GM21423 (cell line): ENCODE data around the gene ELOVL2.
A peak's percentile ranks its signal among the peaks of the same experiment; 100 is the strongest.

Experiments used
- ATAC-seq: cut with Tn5 transposase; IDR thresholded peaks from one replicate; pipeline ENCODE4 v1.9.1; 2021; ENCODE audit warnings: mild to moderate bottlenecking, moderate library complexity; ENCODE audit not compliant: unreplicated experiment

The ELOVL2 gene

DNA sequence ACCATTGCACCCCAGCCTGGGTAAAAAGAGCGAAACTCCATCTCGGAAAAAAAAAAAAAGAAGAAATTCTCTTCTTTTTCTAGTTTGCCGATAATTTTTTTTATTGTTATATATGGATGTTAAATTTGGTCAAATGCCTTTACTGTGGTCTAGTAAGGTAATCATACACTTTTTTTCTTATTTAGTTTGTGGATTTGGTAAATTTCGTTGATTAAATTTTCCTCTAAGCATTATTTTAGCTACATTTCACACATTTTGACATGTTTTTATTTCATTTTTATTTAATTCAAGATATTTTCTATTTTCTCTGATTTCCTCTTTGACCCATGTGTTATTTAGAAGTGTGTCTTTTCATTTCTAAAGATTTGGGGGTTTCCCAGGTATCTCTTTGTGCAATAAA lies 18.0 kb upstream of the ELOVL2 start:
- no peak for ATAC-seq

DNA sequence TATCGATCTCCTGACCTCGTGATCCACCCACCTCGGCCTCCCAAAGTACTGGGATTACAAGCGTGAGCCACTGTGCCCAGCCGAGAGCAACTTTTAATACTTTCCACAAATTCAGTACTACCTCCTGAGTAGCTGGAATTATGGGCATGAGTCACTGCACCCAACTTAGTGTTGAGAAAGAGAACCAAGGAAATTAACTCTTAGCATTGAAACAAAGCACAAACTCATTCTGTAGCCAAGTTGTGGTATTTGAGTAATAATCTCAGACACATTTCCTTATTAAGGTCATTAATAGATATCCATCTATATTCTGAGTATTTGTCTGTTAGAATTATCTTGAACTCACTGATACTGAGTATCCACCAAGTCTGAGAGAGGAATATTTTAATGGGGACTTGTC lies 14.3 kb upstream of the ELOVL2 start:
- no peak for ATAC-seq

DNA sequence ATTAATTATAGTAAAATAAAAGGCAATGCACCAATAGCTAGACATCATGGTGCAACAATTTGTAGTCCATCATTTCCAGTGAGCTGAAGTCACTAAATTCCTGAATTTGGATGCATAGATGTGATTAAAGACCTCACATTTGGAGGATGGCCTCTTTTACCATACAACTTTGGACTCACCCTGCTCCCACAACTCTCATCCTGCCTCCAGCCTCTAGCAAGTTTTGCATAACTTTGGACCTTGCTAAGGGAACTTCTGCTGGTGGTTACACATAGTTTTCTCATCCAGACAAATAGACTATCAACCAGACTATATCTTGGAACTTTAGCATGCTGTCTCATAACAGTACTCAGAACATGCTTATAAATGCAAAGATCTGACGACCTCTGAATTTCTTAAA lies 12.8 kb upstream of the ELOVL2 start:
- ATAC-seq = no peak

DNA sequence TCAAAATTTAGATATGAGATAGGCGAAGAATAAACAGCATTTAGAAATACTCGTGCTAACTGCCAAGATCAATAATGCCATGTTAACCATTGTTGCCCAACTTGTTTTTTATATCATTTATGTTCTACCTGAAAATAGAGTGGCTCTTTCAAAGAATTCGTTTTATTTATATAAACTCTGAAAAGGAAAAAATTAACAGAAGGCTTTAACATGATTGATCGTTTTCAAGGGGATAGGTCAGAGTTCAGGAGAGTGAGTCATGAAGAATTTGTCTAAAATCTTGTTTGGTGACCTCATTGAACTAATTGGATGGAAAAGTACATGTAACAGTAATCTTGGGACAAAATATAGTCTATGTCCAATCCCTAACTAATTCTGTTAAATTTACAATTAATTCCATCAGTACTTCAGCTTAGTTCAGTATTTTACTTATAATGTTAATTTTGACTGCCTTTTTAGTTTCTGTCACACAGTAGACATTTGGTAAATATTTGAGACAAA lies 11.1 kb upstream of the ELOVL2 start:
- no peak for ATAC-seq

DNA sequence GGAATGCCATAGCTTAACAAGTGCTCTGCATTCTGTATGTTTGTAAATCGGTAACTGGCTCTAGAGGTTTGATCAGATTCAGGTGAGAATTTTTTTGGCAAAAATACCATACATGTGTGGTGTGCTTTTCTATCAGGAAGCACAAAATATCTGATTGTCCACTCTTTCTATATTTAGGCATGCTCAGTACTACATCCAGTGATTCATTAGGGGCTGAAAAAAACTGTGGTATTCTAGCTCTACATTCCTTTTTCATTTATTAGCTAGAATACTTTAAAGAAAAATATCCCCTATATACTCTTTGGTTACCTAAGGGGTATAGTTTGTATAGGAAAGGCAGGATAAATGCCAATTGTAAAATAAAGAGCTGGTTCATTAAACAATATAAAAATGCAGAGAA lies 10.6 kb upstream of the ELOVL2 start:
- ATAC-seq = no peak

DNA sequence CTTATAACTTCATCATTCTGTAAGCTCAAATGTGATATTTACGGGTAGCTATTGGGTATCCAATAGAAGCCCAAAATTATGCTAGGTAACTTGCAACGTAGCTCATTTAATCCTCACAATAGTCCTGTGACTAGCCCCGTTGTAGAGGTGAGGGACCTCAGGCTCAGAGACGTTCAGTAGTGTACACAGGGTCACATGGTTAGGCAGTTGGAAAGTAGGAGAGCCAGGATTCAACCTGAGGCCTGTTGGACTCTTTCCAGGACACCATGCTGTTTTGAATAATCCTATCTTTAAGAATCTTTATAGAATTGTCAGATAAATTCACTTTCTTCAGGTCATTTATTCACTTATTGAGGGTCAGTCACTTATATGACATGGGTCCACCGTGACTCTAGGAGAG lies 9.2 kb upstream of the ELOVL2 start:
- no peak for ATAC-seq

DNA sequence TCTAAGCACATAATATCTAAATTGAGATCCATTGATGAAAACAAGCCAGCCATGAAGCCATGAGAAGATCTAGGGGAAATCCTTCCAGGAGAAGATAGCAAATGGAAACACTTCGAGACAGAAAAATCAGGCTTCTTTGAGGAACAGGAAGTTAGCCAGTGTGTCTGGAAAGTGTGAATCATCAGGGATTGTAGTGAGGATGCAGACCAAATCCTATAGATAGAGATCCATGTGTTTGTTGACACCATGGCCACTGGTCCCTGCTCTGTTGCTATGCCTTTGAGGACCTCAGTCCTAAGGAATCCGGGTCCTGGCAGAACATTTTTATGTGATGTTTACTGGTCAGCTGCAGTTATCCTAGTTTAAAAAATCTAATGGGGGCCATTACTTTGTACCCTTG lies 6.6 kb upstream of the ELOVL2 start:
- ATAC-seq = no peak

DNA sequence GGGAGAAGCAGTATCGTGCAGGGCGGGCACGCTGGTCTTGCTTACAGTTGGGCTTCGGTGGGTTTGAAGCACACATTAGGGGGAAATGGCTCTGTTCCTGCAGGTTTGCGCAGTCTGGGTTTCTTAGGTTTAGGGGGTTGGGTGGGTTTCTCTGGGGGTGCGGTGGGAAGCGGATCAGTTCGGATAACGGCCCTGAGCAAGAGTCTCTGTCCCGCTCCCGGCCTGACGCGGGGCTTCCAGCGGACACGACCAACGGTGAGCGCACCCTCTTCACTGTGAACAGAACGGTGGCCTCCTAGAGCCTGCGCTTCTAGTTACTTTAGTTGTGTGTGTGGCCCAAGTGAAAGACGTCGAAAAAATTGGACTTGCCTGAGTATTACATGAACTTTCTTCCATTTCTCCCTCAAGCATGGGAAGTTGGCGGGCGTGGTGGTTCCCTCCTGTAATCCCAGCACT lies 635 bp upstream of the ELOVL2 start:
- ATAC-seq = no peak

DNA sequence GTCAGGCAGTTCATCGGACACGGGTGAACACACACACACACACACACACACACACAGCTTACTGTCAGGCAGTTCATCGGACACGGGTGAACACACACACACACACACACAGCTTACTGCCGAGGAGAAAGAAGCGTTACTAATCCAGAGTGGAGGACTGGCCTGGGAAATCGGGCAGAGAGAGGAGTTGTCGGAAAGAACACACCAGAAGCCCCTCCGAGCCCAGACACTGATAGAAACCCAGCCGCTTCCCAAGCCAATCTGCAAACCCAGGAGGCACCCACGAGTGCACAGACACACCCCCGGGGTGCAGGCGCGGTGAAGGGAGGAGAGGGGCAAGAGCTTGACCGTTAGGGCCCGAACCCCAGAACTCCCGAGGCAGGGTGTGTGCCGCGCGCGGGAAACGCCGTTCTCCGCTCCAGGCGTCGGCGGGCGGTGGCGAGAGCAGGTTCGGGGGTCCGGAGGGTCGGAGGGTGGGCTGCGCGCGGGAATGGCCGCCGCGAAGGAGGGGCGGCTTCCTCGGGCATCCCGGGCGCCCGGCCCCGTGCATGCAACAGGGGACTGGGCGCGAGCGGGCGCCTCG lies 636 bp downstream of the ELOVL2 start:
- no peak for ATAC-seq

DNA sequence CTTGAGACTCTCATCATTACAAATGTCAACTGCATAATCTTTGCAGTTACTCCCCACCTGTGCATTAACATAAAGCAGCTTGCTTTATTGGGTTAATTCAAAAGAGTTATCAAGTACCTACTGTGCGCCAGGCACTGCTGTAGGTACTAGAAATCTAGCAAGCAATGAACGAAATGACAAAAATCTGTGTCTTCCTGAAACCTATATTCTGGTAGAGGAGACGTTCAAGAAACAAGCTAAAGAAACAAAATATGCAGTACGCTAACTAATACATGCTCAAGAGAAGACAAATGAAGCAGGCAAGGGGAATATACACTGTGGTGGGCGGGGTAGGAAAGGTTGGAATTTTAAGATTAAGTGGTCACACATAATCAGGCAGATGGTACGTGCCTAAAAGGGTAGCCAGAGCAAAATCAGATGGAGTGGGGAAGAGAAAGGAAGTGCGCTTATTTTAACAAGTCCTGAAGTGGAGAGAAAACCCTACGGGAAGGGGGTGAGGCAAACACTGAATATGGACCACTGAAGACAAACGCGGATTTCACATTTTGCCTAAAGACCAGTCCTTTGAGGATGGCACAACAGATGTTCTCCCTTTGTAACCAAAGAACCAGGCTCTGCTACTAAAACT lies 1.2 kb downstream of the ELOVL2 start:
- ATAC-seq = no peak

DNA sequence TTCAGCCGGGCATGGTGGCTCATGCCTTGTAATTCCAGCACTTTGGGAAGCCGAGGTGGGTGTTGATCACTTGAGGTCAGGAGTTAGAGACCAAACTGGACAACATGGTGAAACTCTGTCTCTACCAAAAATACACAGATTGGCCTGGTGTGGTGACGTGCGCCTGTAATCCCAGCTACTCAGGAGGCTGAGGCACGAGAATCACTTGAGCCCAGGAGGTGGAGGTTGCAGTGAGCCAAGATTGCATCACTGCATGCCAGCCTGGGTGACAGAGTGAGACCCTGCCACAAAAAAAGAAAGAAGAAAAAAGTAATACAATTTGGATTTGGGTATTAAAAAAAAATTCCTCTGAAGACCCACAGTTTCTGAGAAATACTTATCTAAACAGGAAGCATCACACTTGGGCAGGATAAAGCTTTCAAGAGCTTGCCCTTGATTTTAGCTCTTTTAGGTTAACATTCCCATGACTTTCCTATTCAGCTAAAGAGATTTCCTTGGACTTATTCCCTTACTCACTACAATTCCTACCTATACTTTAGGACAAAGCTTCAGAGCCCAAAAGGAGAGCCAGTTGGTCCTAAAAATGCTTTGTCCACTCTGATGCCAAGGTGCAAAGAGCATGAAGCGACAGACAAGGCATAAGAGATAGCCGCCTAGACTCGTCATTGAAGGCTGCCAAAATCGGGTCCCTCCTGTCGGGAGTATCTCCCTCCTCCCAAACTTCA lies 1.9 kb downstream of the ELOVL2 start:
- no peak for ATAC-seq

DNA sequence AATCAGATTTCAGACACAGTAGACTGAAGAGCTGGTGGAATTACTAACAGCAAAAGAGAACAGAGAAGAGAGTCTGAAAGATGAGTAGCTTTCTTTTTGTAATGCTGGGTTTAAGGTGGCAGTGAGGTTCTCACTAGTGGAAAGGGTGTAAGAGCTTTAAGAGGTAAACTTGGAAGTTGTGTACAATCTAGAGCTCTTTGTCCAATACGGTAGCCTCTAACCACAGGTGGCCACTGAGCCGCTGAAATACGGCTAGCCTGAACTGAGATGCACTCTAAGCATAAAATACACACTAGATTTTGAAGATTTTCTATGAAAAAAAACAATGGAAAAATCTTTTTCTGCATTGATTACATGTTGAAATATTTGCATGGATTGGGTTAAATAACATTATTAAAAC lies 4.0 kb downstream of the ELOVL2 start:
- ATAC-seq = no peak

DNA sequence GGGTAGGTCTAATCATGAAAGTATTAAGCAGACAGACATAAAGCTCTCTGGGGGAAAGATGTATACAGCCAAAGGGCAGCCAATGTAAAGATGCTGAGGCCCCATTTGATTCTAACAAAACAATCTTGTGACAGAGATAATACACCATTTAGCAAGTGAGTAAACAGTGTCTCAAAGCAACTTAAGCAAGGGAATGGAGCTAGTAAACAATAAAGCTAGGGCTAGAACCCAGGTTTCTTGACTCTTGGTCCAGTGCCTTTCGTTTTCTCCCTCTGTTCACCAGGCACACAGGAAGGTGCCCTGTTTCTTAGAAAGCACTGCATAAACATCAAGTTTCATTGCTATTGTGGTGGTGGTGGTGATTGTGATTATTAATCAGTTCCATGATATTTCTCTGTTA lies 5.1 kb downstream of the ELOVL2 start:
- ATAC-seq = no peak

DNA sequence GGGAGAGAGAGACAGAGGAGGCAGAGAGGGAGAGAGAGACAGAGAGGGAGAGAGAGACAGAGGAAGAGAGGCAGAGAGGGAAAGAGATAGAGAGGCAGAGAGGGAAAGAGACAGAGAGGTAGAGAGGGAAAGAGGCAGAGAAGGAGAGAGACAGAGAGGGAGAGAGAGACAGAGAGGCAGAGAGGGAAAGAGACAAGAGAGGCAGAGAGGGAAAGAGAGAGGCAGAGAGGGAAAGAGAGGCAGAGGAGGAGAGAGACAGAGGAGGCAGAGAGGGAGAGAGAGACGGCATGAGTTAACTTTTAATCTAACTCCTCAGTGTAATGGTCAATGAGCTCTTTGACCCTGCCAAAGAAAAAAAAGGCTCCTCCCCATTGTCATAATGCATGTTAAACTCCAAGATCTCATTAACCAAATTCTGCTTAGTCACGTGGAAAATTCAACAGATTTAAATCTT lies 7.1 kb downstream of the ELOVL2 start:
- ATAC-seq = no peak

DNA sequence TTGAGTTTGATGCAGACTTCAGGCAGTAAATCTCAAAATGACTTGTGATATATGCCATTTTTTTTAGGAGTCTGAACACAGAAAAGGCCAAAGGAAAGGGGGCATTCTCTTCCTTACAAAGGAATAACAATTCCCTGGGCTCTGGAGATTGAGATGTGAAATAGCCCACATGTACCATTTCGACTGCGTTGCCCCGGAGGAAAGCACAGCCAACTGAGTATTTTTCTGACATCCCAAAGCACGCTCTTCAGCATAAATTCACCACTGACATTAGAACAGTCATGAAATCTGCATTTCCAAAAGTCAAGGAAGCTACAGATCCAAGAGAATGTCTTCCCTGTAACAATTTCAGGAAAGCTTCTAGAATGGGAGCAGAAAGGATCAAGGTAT lies 7.8 kb downstream of the ELOVL2 start:
- ATAC-seq = no peak

DNA sequence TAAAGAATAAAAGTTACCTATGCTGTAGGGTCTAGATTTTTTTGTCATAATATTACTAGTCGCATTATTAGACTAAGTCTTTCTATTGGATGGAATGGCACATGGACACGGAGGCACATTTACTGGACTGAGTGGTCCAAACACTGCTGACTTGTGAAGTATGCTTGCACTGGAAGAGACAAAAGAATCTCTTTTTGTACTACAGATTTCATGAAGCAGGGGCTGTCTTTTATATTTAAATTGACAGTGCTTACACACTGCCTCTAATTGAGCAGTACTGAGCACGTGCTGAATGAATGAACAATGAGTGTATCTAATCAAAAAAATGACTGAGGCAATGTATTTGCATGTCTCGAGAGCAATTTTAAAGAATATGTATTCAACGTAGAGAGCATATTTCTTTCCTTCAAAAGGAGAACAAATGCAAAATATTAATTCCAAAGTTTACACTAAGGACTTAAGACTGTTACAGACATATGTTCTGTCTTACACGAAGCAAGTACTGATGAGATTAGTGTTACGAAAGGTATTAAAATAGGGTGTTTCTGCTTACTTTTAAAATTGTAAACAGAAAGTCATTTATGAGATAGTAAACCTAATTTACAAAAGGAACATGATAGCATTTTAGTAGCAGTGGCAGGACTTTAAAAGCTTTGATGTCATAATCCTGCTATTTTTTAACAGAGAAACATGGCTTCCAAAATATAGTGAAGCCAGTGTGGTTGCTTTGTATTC lies 8.3 kb downstream of the ELOVL2 start:
- ATAC-seq = no peak

DNA sequence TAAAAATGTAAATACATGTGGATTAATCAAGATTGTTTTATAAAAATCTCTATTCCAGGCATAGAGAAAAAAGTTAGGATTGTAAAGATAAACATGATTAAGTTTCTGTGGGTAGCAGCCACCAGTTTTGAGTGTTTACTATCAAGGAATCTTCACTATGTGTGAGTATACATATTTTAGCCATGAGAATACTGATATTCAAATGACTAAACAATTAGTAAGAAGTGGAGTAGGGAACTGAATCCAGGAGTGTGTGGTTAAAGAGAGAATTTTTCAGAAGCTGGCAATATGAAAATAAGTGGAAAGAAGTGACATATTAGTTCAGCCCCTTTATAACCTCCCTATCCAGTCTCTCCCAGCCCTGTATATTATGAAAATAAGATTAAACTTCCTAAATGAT lies 10.3 kb downstream of the ELOVL2 start:
- ATAC-seq = no peak

DNA sequence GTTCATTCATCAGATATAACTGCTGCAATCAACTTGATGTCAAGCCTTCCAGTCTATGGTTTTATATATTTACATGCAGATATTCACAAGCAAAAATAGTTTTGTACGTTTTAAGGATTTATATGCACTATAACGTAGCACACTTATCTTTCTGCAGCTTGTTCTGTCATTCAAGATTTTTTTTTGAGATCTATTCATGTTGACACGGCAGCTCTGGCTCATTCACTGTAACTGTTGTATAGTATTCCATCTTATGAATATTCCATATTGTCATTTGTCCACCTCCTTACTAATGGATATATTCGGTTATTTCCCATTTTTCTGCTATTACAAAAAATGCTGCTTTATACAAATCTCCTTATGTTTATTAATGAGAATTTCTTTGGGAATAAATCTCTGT lies 13.2 kb downstream of the ELOVL2 start:
- no peak for ATAC-seq

DNA sequence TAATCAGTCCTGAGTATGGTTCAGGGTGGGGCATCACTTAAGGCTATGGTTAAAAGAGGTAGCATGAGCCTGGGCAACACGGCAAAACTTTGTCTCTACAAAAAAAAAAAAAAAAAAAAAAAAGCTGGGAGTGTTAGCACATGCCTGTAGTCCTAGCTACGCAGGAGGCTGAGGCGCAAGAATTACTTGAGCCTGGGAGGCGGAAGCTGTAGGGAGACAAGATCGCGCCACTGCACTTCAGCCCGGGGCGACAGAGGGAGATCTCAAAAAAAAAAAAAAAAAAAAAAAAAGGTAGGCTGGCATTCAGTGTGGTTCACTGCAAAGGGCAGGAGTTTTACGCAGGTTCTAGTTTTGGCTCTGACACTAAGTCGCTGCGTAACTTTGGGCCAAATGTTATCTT lies 15.1 kb downstream of the ELOVL2 start:
- ATAC-seq = no peak

DNA sequence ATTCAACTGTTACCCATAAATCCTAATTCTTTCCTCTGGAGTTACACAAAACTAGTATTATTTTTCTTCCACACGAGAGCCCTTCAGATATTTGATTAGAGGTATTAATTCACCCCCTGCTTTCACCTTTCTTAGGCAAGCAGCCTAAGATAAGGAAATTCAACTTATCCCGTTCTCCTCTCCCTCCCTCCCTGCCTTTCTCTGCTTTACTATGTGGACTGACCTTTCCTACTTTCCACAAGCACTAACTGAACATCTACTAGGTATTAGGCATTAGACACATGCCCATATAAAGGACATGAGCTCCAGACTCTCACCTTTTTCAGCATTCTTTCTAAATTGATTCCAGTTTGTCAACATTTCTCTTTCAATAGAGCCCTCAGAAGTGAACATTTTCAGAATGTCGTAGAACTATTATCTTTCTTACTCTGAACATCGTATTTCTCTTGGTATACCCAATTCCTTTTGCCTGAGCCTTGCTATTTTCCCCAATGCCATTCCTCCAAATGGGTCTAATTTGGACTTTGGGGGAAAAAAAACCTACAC lies 16.5 kb downstream of the ELOVL2 start:
- ATAC-seq = no peak

DNA sequence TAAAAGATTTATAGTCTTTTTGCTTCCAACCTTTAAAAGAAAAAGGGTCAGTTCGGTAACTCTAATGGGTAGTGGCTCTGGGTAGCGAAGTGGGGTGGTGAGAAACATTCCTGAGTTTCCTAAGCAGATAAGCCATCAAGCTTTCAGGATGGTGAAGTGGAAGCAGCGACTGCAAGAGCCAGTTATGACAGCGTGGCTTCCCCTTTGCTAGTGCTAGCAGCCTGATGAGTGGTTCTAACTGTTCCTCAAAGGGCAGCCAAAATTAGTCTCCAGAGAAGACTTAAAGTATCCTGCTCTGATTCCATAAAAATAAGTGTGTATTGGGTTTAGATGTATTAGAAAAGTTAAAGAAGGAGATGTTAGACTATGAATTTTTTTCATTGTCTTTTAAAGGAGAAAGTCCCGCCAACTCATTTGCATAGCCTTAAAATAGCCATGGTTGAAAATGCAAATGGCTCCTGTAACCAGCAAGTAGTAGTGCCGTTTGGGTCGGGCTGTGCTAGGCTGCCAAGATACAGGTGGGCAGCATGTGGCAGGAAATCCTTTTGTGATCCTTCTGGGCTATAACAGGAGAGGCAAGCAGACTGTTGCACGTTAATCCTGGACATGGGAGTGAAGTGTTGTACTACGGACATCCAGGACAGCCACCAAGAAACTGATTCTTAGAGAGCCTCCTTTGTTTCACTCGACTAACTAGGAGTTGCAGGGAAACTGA lies 18.0 kb downstream of the ELOVL2 start:
- peak; percentile 89 for ATAC-seq
